ENCODE results near the gene PHF1.
A peak's percentile ranks its signal among the peaks of the same experiment; 100 is the strongest.

PHF1 gene

DNA sequence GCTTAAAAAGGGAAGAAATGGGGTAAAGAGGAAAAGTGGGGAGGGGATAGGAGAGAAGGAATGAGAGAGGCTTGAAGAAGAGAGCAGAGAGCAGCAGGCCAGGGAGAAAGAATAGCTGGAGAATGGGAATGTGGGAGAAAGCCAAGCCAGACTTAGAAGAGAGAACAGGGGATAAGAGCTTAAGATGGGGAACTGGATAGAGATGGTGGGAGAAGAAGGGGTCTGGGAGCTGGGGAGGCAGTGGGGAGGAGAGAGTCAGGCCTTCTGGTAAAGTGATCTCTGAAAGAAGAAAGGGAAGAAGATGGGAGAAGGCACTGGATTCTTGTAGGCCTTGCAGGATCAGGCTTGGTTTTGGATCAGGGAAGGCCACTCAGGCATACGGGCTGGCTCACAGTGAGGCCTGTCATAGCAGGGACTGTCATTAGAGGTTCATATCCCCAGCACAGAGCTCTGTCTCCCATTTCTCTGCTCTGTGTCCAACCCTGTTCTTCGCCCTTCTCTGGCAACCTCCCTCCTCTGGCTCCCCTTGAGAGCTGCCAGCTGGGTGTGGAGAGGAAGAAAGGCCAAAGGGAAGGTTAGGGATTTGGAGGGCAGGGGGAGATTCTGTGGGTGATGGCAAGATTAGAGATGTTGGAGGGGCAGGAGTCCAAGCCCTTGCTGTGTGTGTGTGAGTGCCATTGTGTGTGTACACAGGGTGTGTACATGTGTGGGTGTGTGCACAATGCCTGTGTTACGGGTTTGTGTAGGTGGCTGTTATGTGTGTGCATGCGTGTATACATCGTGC, 18.3 kb downstream of the PHF1 start:
- Histone ChIP-seq H3K4me3 (ENCODE audit: low read depth in 1 of 2, low read length in 1 of 2) (no peak overlapping the region), H3K27me3 (peaks cover 66% of the 10 kb centered on the region), H3K36me3 (no peaks in the 10 kb centered on the region), H3K9me3 (no peaks in the 10 kb centered on the region), H3K4me1 (ENCODE audit: control insufficient read depth in 1 of 2, insufficient read depth in 1 of 2, low read depth in 1 of 2, low read length in 1 of 2) (peaks cover 47 to 60% of the 10 kb centered on the region in 2 experiments), H3K27ac (no peak overlapping the region)
- TF ChIP-seq, protein P1, sequence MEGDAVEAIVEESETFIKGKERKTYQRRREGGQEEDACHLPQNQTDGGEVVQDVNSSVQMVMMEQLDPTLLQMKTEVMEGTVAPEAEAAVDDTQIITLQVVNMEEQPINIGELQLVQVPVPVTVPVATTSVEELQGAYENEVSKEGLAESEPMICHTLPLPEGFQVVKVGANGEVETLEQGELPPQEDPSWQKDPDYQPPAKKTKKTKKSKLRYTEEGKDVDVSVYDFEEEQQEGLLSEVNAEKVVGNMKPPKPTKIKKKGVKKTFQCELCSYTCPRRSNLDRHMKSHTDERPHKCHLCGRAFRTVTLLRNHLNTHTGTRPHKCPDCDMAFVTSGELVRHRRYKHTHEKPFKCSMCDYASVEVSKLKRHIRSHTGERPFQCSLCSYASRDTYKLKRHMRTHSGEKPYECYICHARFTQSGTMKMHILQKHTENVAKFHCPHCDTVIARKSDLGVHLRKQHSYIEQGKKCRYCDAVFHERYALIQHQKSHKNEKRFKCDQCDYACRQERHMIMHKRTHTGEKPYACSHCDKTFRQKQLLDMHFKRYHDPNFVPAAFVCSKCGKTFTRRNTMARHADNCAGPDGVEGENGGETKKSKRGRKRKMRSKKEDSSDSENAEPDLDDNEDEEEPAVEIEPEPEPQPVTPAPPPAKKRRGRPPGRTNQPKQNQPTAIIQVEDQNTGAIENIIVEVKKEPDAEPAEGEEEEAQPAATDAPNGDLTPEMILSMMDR (IDR thresholded peaks at IDR 0.05) = no peak

- peaks cover 66% of the 10 kb centered on the region for H3K27me3 ChIP-seq
- TF ChIP-seq, protein P1 (IDR thresholded peaks at IDR 0.05) = no peak
- H3K27ac ChIP-seq = no peak overlapping the region
- H3K9me3 ChIP-seq = no peaks in the 10 kb centered on the region
- peaks cover 47 to 60% of the 10 kb centered on the region in 2 experiments for H3K4me1 ChIP-seq (ENCODE audit: control insufficient read depth in 1 of 2, insufficient read depth in 1 of 2, low read depth in 1 of 2, low read length in 1 of 2)
- no peak overlapping the region for H3K4me3 ChIP-seq (ENCODE audit: low read depth in 1 of 2, low read length in 1 of 2)
- H3K36me3 ChIP-seq = no peaks in the 10 kb centered on the region
Observed at GRCh38 chr6:33429750-33430052, 18.9 kb downstream of the PHF1 start.

GRCh38 chr6:33430334-33430733, 19.5 kb downstream of the PHF1 start:
- Histone ChIP-seq H3K27ac (no peak overlapping the region), H3K36me3 (no peaks in the 10 kb centered on the region), H3K4me1 (ENCODE audit: control insufficient read depth in 1 of 2, insufficient read depth in 1 of 2, low read depth in 1 of 2, low read length in 1 of 2) (peaks cover 40 to 54% of the 10 kb centered on the region in 2 experiments), H3K27me3 (peaks cover 66% of the 10 kb centered on the region), H3K4me3 (ENCODE audit: low read depth in 1 of 2, low read length in 1 of 2) (no peak overlapping the region), H3K9me3 (no peaks in the 10 kb centered on the region)
- TF ChIP-seq, protein P1 (IDR thresholded peaks at IDR 0.05) = no peak

DNA sequence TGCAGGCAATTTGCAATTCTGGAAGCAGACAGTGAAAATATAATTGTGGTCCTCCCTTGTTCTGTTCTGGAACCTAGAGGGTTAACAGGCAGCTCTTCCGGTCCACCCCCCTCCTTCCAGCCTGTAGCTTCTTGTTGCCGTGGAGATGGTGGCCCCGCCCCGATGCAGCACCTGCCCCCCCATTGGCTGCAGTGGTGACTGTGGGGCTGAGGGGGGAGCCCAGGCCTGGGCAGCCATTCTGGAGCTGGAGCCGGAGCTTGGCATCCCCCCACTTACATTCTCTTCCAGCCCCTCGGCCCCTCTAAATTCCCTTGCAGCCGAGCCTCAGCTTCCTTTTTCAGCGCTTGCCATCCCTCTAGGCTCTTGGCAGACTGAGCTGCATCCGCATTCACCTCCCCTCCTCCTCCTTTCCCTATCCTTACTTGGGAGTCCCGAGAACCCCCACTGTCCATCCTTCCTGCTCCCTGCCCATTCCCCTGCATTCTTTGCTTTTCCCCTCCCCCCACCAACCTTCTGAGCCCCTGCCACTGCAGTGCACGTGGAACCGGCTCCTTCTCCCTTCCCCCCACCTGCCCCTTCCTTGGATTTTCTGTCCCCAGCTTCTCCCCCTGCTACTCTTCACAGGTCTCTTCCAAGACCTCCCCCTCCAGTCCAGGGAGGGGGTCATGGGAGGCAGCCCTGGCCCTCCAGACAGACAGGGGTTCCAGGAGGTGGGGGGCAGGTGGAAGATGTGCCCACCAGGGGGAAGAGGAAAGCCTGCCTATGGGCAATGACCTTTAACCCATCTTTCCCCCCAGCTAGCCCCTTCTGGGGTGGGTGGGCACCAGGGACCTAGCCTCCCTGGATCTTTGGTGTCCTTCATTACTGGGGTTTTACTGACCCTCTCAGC, 20.4 kb downstream of the PHF1 start:
- no peak overlapping the region for H3K27ac ChIP-seq
- peak overlapping the region in 1 of 2 experiments; percentile 21 for H3K4me3 ChIP-seq (ENCODE audit: low read depth in 1 of 2, low read length in 1 of 2)
- H3K9me3 ChIP-seq = no peaks in the 10 kb centered on the region
- TF ChIP-seq, protein P1 (IDR thresholded peaks at IDR 0.05) = no peak
- peaks cover 35 to 45% of the 10 kb centered on the region in 2 experiments for H3K4me1 ChIP-seq (ENCODE audit: control insufficient read depth in 1 of 2, insufficient read depth in 1 of 2, low read depth in 1 of 2, low read length in 1 of 2)
- peaks cover 62% of the 10 kb centered on the region for H3K27me3 ChIP-seq
- H3K36me3 ChIP-seq = no peaks in the 10 kb centered on the region

DNA sequence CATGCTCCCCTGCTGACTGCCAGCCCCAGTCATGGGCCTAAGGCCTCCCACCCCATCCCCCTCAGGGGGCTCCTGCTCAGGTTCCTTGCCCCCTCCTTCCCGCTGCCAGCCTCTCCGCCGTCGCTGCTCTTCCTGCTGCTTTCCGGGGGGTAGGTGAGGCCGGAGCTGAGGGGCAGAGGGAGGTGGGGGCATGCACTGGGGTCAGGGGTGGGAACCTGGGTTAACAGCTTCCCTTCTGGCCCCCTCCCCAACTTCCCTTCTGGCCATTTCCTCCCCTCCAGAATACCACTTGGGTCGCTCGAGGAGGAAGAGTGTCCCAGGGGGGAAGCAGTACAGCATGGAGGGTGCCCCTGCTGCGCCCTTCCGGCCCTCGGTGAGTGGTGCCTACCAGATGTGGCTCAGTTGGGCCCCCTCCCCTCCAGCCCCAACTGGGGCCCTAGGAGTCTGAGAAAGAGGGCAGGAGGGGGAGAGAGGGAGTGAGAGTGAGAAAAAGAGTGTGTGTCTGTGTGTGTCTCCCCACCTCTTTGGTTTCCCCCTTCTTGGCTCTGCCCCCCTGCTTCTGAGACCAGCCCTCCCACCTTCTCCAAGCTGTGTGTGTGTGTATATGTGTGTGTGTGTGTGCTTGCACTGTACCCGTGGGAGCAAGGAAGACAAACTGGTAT, 21.2 kb downstream of the PHF1 start:
- Histone ChIP-seq H3K27me3 (peaks cover 55% of the 10 kb centered on the region), H3K4me1 (ENCODE audit: control insufficient read depth in 1 of 2, insufficient read depth in 1 of 2, low read depth in 1 of 2, low read length in 1 of 2) (peaks cover 28 to 37% of the 10 kb centered on the region in 2 experiments), H3K36me3 (no peaks in the 10 kb centered on the region), H3K4me3 (ENCODE audit: low read depth in 1 of 2, low read length in 1 of 2) (no peak overlapping the region), H3K27ac (no peak overlapping the region), H3K9me3 (no peaks in the 10 kb centered on the region)
- TF ChIP-seq, protein P1 (IDR thresholded peaks at IDR 0.05) = no peak

Data from neutrophil (primary cell).